ENCODE measurements around the gene WWP2. TPM values are rescaled to one million over a fixed set of nuclear protein-coding genes. Genes with fewer than 3 reads are reported as not detected.
"Not testable (repeated sequence)": the region's sequence is repeated elsewhere in the genome, so short reads cannot be mapped to it uniquely, and the experiment has no call there.

Gene WWP2
- total RNA-seq, 1 experiment from 2014 or later: 27.4 TPM

- no peaks in the 10 kb centered on the region for H3K36me3 ChIP-seq
- peak overlapping the region; percentile 40; the same call in 1 of the 2 replicates for H3K27ac ChIP-seq
- DNase-seq (ENCODE audit: low read depth in 1 of 2, low spot score in 2 of 2): peak; percentile 53 to 58
- 0 out of 2 replicates have a peak overlapping the region, but pooled peaks have one; percentile 3 for H3K4me3 ChIP-seq
- H3K9me3 ChIP-seq (replicated peaks): no peaks in the 10 kb centered on the region
- no peaks in the 10 kb centered on the region for H3K27me3 ChIP-seq (replicated peaks)
- H3K4me1 ChIP-seq (replicated peaks): peaks cover 18% of the 10 kb centered on the region
Observed at GRCh38 chr16:69820926-69821541, 58.9 kb downstream of the WWP2 start.

- no peaks in the 10 kb centered on the region for H3K36me3 ChIP-seq
- H3K27me3 ChIP-seq (replicated peaks): no peaks in the 10 kb centered on the region
- no peak overlapping the region for H3K27ac ChIP-seq
- H3K4me1 ChIP-seq (replicated peaks): peaks cover 18% of the 10 kb centered on the region
- no peaks in the 10 kb centered on the region for H3K9me3 ChIP-seq (replicated peaks)
- DNase-seq (ENCODE audit: low read depth in 1 of 2, low spot score in 2 of 2): no peak
- H3K4me3 ChIP-seq: no peak overlapping the region
Observed at GRCh38 chr16:69821844-69822173, 59.7 kb downstream of the WWP2 start.

- Histone ChIP-seq H3K4me3 (no peak overlapping the region), H3K27me3 (replicated peaks) (no peaks in the 10 kb centered on the region)
- no peak for DNase-seq (ENCODE audit: low read depth in 1 of 2, low spot score in 2 of 2)
Observed at GRCh38 chr16:69822174-69822935, 60.2 kb downstream of the WWP2 start.

GRCh38 chr16:69823831-69824563, 61.9 kb downstream of the WWP2 start:
- Histone ChIP-seq H3K9me3 (replicated peaks) (no peaks in the 10 kb centered on the region), H3K4me3 (no peak overlapping the region), H3K27ac (no peak overlapping the region), H3K27me3 (replicated peaks) (no peaks in the 10 kb centered on the region), H3K36me3 (no peaks in the 10 kb centered on the region), H3K4me1 (replicated peaks) (peaks cover 18% of the 10 kb centered on the region)
- DNase-seq (ENCODE audit: low read depth in 1 of 2, low spot score in 2 of 2): no peak

More at GRCh38 chr16:69822174-69822935, 60.2 kb downstream of the WWP2 start:
- Histone ChIP-seq H3K9me3 (replicated peaks) (no peaks in the 10 kb centered on the region), H3K4me1 (replicated peaks) (peaks cover 18% of the 10 kb centered on the region), H3K27ac (no peak overlapping the region), H3K36me3 (no peaks in the 10 kb centered on the region)

GRCh38 chr16:69824564-69825142, 62.5 kb downstream of the WWP2 start:
- peaks cover 18% of the 10 kb centered on the region for H3K4me1 ChIP-seq (replicated peaks)
- H3K4me3 ChIP-seq; DNase-seq (ENCODE audit: low read depth in 1 of 2, low spot score in 2 of 2); H3K27me3 ChIP-seq (replicated peaks); H3K27ac ChIP-seq; H3K9me3 ChIP-seq (replicated peaks); H3K36me3 ChIP-seq: not testable (repeated sequence)

GRCh38 chr16:69827524-69827923, 65.4 kb downstream of the WWP2 start:
- no peak for DNase-seq (ENCODE audit: low read depth in 1 of 2, low spot score in 2 of 2)
- Histone ChIP-seq H3K4me3 (no peak overlapping the region), H3K4me1 (replicated peaks) (peaks cover 17% of the 10 kb centered on the region), H3K36me3 (no peaks in the 10 kb centered on the region), H3K9me3 (replicated peaks) (no peaks in the 10 kb centered on the region), H3K27ac (no peak overlapping the region), H3K27me3 (replicated peaks) (no peaks in the 10 kb centered on the region)

- Histone ChIP-seq H3K4me1 (replicated peaks) (peaks cover 17% of the 10 kb centered on the region), H3K36me3 (no peaks in the 10 kb centered on the region), H3K9me3 (replicated peaks) (no peaks in the 10 kb centered on the region), H3K27ac (no peak overlapping the region), H3K27me3 (replicated peaks) (no peaks in the 10 kb centered on the region), H3K4me3 (no peak overlapping the region)
- no peak for DNase-seq (ENCODE audit: low read depth in 1 of 2, low spot score in 2 of 2)
Observed at GRCh38 chr16:69829338-69829737, 67.2 kb downstream of the WWP2 start.

- H3K4me3 ChIP-seq: no peak overlapping the region
- no peak for DNase-seq (ENCODE audit: low read depth in 1 of 2, low spot score in 2 of 2)
- no peaks in the 10 kb centered on the region for H3K36me3 ChIP-seq
- H3K9me3 ChIP-seq (replicated peaks): no peaks in the 10 kb centered on the region
- H3K27me3 ChIP-seq (replicated peaks): no peaks in the 10 kb centered on the region
- peak overlapping the region; percentile 37; the same call in 1 of the 2 replicates for H3K27ac ChIP-seq
- peaks cover 17% of the 10 kb centered on the region for H3K4me1 ChIP-seq (replicated peaks)
Observed at GRCh38 chr16:69830146-69830533, 68.0 kb downstream of the WWP2 start.

- peak in 1 of 2 experiments; percentile 22 for DNase-seq (ENCODE audit: low read depth in 1 of 2, low spot score in 2 of 2)
- no peaks in the 10 kb centered on the region for H3K9me3 ChIP-seq (replicated peaks)
- H3K27ac ChIP-seq: peak overlapping the region; percentile 37
Observed at GRCh38 chr16:69830534-69831211, 68.5 kb downstream of the WWP2 start.

GRCh38 chr16:69831212-69832123, 69.3 kb downstream of the WWP2 start:
- Histone ChIP-seq H3K36me3 (no peaks in the 10 kb centered on the region), H3K4me3 (no peak overlapping the region), H3K27me3 (replicated peaks) (no peaks in the 10 kb centered on the region), H3K27ac (peak overlapping the region; percentile 37), H3K9me3 (replicated peaks) (no peaks in the 10 kb centered on the region), H3K4me1 (replicated peaks) (peaks cover 17% of the 10 kb centered on the region)
- peak in 1 of 2 experiments; percentile 21 for DNase-seq (ENCODE audit: low read depth in 1 of 2, low spot score in 2 of 2)

More at GRCh38 chr16:69830534-69831211, 68.5 kb downstream of the WWP2 start:
- H3K27me3 ChIP-seq (replicated peaks): no peaks in the 10 kb centered on the region
- H3K4me3 ChIP-seq: no peak overlapping the region
- peaks cover 17% of the 10 kb centered on the region for H3K4me1 ChIP-seq (replicated peaks)
- H3K36me3 ChIP-seq: no peaks in the 10 kb centered on the region

- DNase-seq (ENCODE audit: low read depth in 1 of 2, low spot score in 2 of 2): no peak
- no peaks in the 10 kb centered on the region for H3K9me3 ChIP-seq (replicated peaks)
- no peaks in the 10 kb centered on the region for H3K36me3 ChIP-seq
- no peaks in the 10 kb centered on the region for H3K27me3 ChIP-seq (replicated peaks)
- peaks cover 17% of the 10 kb centered on the region for H3K4me1 ChIP-seq (replicated peaks)
- H3K4me3 ChIP-seq: no peak overlapping the region
- H3K27ac ChIP-seq: no peak overlapping the region
Observed at GRCh38 chr16:69833357-69834282, 71.5 kb downstream of the WWP2 start.

Data from SJSA1 (cell line).